B cell (primary cell): ENCODE measurements around the gene NRP1.

ENCODE experiments used
- CTCF ChIP-seq: fragments of 200-600 bp; IDR thresholded peaks from one replicate; pipeline ENCODE4 v1.8.0; 2022; ENCODE audit warnings: antibody characterized with exemption, mild to moderate bottlenecking
- EZH2 ChIP-seq: IDR thresholded peaks from 2 replicates; pipeline ENCODE4 v1.6.1; 2012; ENCODE audit warnings: borderline replicate concordance, low read depth, mild to moderate bottlenecking, moderate library complexity, low read length; ENCODE audit not compliant: insufficient read depth, poor library complexity, severe bottlenecking

GRCh38 chr10:33186150-33186549 lies 148.3 kb downstream of the NRP1 start:
- TF ChIP-seq CTCF (no peak), EZH2 (no peak)
